G401.6 (cell line): ENCODE measurements around the gene SUZ12.
"Not testable (repeated sequence)": the region's sequence is repeated elsewhere in the genome, so short reads cannot be mapped to it uniquely, and the experiment has no call there.

Experiments used
- FAIRE-seq: peaks from 2 replicates; lab custom pipeline; 2012; peaks lifted over from hg19 to GRCh38; lab: Jason Lieb, UNC

SUZ12 gene

DNA sequence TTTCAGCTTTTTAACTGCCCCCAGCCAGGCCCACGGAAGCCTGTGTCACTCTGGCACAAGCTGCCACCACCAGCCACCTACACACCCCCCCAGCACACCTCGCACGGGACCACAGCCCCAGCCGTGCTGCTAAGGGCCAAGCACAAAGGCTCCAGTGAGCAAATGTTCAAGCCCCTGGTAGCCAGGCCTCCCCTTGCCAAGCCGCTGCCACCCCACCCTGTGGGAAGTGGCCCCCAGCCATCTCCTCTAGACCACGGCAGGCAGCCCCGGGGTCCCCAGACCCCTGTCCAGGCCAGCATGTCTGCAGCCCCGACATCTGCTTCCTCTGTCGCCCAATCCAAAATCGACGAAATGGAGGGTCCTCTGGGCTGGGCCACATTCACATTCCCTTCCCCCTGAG is 105.5 kb downstream of the SUZ12 start:
- not testable (repeated sequence) for FAIRE-seq

DNA sequence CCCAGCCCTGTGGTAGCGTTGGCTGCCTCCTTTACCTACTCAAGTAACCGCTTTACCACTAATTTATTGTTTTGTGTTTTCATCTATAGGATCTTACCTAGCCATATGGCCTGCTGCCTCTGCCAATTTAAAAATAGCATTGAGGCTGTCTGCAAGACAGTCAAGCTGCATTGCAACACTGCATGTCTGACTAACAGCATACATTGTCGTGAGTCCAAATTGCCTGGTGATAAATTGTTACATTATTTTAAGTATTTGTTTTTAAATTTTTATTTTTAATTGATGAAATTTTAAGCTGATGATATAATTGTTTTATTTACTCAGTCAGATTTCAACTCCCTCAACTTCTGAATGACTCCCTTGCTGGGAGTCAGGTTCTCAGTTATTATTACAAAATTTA is 108.8 kb downstream of the SUZ12 start:
- FAIRE-seq = not testable (repeated sequence)

DNA sequence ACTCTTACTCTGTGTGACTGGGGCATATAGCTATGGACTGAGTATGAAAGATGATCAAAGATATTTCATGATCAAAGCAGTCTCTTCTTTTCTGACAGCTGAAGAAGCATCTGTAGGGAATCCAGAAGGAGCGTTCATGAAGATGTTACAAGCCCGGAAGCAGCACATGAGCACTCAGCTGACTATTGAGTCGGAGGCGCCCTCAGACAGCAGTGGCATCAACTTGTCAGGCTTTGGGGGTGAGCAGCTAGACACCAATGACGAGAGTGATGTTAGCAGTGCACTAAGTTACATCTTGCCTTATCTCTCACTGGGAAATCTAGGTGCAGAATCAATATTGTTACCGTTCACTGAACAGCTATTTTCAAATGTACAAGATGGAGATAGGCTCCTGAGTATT is 110.9 kb downstream of the SUZ12 start:
- not testable (repeated sequence) for FAIRE-seq
